C4-2B (cell line): ENCODE measurements around the gene UBE2E2.

Experiments used
- ZFX ChIP-seq: fragments of 450-650 bp; IDR thresholded peaks from 2 replicates; pipeline ENCODE4 v1.6.1; 2017
- TF ChIP-seq, protein P1 (sequence below): fragments of 450-650 bp; conservative IDR thresholded peaks from 2 replicates; pipeline ENCODE4 v1.5.1; 2017; ENCODE audit warnings: mild to moderate bottlenecking

DNA sequence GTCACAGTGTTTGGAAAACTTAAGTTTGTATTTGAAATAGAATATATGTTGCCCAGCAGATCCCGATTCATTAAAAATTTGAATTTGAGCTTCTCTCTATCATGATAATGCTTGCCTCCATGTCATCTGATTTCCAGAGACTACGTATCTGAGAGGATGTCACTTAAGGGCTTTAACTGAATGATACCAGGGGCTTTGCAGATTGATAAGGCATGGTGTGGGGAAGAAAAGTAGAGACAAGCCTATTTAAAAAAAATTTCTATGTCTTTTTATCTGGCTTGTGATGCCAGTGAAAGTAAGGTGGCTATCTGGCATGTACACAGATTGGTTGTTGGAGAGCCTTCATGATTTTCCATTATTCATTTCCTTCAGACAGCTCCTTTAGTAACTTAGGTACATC is 72.7 kb downstream of the UBE2E2 start:
- TF ChIP-seq, protein P1, sequence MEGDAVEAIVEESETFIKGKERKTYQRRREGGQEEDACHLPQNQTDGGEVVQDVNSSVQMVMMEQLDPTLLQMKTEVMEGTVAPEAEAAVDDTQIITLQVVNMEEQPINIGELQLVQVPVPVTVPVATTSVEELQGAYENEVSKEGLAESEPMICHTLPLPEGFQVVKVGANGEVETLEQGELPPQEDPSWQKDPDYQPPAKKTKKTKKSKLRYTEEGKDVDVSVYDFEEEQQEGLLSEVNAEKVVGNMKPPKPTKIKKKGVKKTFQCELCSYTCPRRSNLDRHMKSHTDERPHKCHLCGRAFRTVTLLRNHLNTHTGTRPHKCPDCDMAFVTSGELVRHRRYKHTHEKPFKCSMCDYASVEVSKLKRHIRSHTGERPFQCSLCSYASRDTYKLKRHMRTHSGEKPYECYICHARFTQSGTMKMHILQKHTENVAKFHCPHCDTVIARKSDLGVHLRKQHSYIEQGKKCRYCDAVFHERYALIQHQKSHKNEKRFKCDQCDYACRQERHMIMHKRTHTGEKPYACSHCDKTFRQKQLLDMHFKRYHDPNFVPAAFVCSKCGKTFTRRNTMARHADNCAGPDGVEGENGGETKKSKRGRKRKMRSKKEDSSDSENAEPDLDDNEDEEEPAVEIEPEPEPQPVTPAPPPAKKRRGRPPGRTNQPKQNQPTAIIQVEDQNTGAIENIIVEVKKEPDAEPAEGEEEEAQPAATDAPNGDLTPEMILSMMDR: no peak
- TF ChIP-seq ZFX: no peak
